H1 (cell line): ENCODE results near the gene UBE2J1. TPM values are rescaled to one million over a fixed set of nuclear protein-coding genes. Genes with fewer than 3 reads are reported as not detected.
A peak's percentile ranks its signal among the peaks of the same experiment; 100 is the strongest.

ENCODE experiments used
- CTCF ChIA-PET: fragments of 300-600 bp; sonication (Branson Sonifier 250); formaldehyde crosslinking; loops from one replicate; lab custom pipeline; 2021; ENCODE audit not compliant: partially characterized antibody; lab: Charles Lee
- POLR2A ChIA-PET: fragments of 300-600 bp; sonication (Branson Sonifier 250); formaldehyde crosslinking; loops from one replicate; lab custom pipeline; 2021; ENCODE audit warnings: inconsistent platforms; ENCODE audit not compliant: partially characterized antibody; lab: Charles Lee
- DNase-seq, 2 experiments: peaks; one replicate each; pipeline versions ENCODE4 v3.0.0 to v3.0.0-alpha.2; 2010 to 2022; ENCODE audit warnings: low spot score in 2 of 2, low read depth in 1 of 2, mixed read lengths in 1 of 2
- FAIRE-seq: peaks from 2 replicates; lab custom pipeline; 2011; peaks lifted over from hg19 to GRCh38; lab: Jason Lieb, UNC
- H2AFZ ChIP-seq: 2 replicates; pipeline ENCODE4 v1.8.1; 2012; ENCODE audit warnings: low read length, inconsistent platforms
- H2AK5ac ChIP-seq: 2 replicates; pipeline ENCODE4 v1.6.1; 2013; ENCODE audit warnings: low read depth, low read length
- H2BK120ac ChIP-seq: replicated peaks from 2 replicates; pipeline ENCODE3; 2013; ENCODE audit warnings: low read depth, low read length, inconsistent platforms
- H2BK12ac ChIP-seq: 2 replicates; pipeline ENCODE4 v1.6.1; 2013; ENCODE audit warnings: low read depth, low read length
- H2BK15ac ChIP-seq: 2 replicates; pipeline ENCODE4 v1.6.1; 2013; ENCODE audit warnings: low read length
- H2BK20ac ChIP-seq: 2 replicates; pipeline ENCODE4 v1.6.1; 2013; ENCODE audit warnings: low read length
- H2BK5ac ChIP-seq: 2 replicates; pipeline ENCODE4 v1.6.1; 2013; ENCODE audit warnings: low read depth, low read length
- H3K14ac ChIP-seq: 2 replicates; pipeline ENCODE4 v1.6.1; 2013; ENCODE audit warnings: inconsistent platforms; ENCODE audit not compliant: insufficient read length
- H3K18ac ChIP-seq: 2 replicates; pipeline ENCODE4 v1.6.1; 2013; ENCODE audit warnings: low read length; ENCODE audit errors: extremely low read depth
- H3K23ac ChIP-seq: 2 replicates; pipeline ENCODE4 v1.6.1; 2013; ENCODE audit warnings: inconsistent platforms; ENCODE audit not compliant: insufficient read length
- H3K23me2 ChIP-seq: 2 replicates; pipeline ENCODE4 v1.6.1; 2013; ENCODE audit warnings: low read depth, low read length
- H3K27ac ChIP-seq: 2 replicates; pipeline ENCODE4 v1.6.1; 2011; ENCODE audit warnings: low read depth, low read length, inconsistent platforms
- H3K27me3 ChIP-seq, 4 experiments: replicated peaks in 1 of 4; 1 replicate in 1 of 4; 2 replicates in 3 of 4; pipeline versions ENCODE4 v1.6.1 to v1.8.1; 2011 to 2013; ENCODE audit warnings: low read length in 3 of 4, mild to moderate bottlenecking in 3 of 4, inconsistent platforms in 2 of 4, mixed read lengths in 2 of 4, moderate library complexity in 1 of 4; ENCODE audit not compliant: control insufficient read depth in 3 of 4, insufficient read depth in 3 of 4; ENCODE audit errors: extremely low read depth in 1 of 4
- H3K36me3 ChIP-seq, 4 experiments: 2 replicates each; pipeline versions ENCODE4 v1.6.1 to v1.8.1; 2011 to 2013; ENCODE audit warnings: mild to moderate bottlenecking in 4 of 4, low read length in 3 of 4, moderate library complexity in 2 of 4, control low read depth in 1 of 4, inconsistent platforms in 1 of 4; ENCODE audit not compliant: insufficient read depth in 4 of 4, control insufficient read depth in 2 of 4
- H3K4ac ChIP-seq: replicated peaks from 2 replicates; pipeline ENCODE3; 2013; ENCODE audit warnings: low read length, low read depth, mixed read lengths, inconsistent platforms; ENCODE audit not compliant: insufficient read length
- H3K4me1 ChIP-seq, 4 experiments: replicated peaks in 1 of 4; 1 replicate in 1 of 4; 2 replicates in 3 of 4; pipeline versions ENCODE4 v1.6.1 to v1.8.1; 2011 to 2013; ENCODE audit warnings: low read length in 3 of 4, inconsistent platforms in 2 of 4, mixed read lengths in 1 of 4; ENCODE audit not compliant: insufficient read depth in 4 of 4, control insufficient read depth in 3 of 4
- H3K4me2 ChIP-seq, 2 experiments: 2 replicates each; pipeline versions ENCODE4 v1.6.1 to v1.8.1; 2011 to 2013; ENCODE audit warnings: low read depth in 2 of 2, low read length in 2 of 2, control low read depth in 1 of 2, inconsistent platforms in 1 of 2, mild to moderate bottlenecking in 1 of 2; ENCODE audit not compliant: insufficient read depth in 1 of 2
- H3K4me3 ChIP-seq, 4 experiments: fragments of 200-600, 300-600 bp in 1 of 4; sonication (generic), shearing (Covaris generic), sonication (Bioruptor Twin) in 1 of 4; 2 replicates each; pipeline versions ENCODE4 v1.5.1 to v1.8.1; 2011 to 2016; ENCODE audit warnings: low read length in 4 of 4, low read depth in 3 of 4, control low read depth in 2 of 4, inconsistent platforms in 2 of 4, mild to moderate bottlenecking in 2 of 4, mixed read lengths in 1 of 4, moderate library complexity in 1 of 4; ENCODE audit not compliant: insufficient read depth in 2 of 4; ENCODE audit errors: extremely low read depth in 1 of 4
- H3K56ac ChIP-seq: replicated peaks from 2 replicates; pipeline ENCODE3; 2013; ENCODE audit warnings: low read depth, mild to moderate bottlenecking, mixed read lengths, low read length, inconsistent platforms; ENCODE audit not compliant: insufficient read length
- H3K79me1 ChIP-seq: 2 replicates; pipeline ENCODE4 v1.6.1; 2013; ENCODE audit warnings: low read depth, low read length, control low read depth
- H3K79me2 ChIP-seq, 2 experiments: 2 replicates each; pipeline versions ENCODE4 v1.6.1 to v1.8.1; 2012 to 2013; ENCODE audit warnings: low read length in 2 of 2, mild to moderate bottlenecking in 2 of 2, inconsistent platforms in 1 of 2; ENCODE audit not compliant: insufficient read depth in 2 of 2, control insufficient read depth in 1 of 2
- H3K9ac ChIP-seq, 4 experiments: replicated peaks in 1 of 4; 1 replicate in 1 of 4; 2 replicates in 3 of 4; pipeline versions ENCODE4 v1.6.1 to v1.8.1; 2011 to 2013; ENCODE audit warnings: low read depth in 3 of 4, low read length in 3 of 4, control low read depth in 2 of 4, mild to moderate bottlenecking in 2 of 4, moderate library complexity in 2 of 4, inconsistent platforms in 1 of 4; ENCODE audit errors: extremely low read depth in 1 of 4
- H3K9me3 ChIP-seq, 2 experiments: 2 replicates each; pipeline versions ENCODE4 v1.6.1 to v1.8.1; 2012 to 2013; ENCODE audit warnings: mild to moderate bottlenecking in 2 of 2, moderate library complexity in 2 of 2, control low read depth in 1 of 2, inconsistent platforms in 1 of 2, low read depth in 1 of 2, low read length in 1 of 2, mixed read lengths in 1 of 2; ENCODE audit not compliant: insufficient read depth in 2 of 2
- H4K20me1 ChIP-seq, 2 experiments: replicated peaks in 1 of 2; 2 replicates each; pipeline versions ENCODE3 to v1.8.1; 2011 to 2013; ENCODE audit warnings: inconsistent platforms in 2 of 2, low read length in 2 of 2, mild to moderate bottlenecking in 1 of 2; ENCODE audit not compliant: insufficient read depth in 2 of 2, control insufficient read depth in 1 of 2
- H4K5ac ChIP-seq: 2 replicates; pipeline ENCODE4 v1.6.1; 2013; ENCODE audit warnings: low read length, low read depth, mixed read lengths, inconsistent platforms; ENCODE audit not compliant: insufficient read length
- H4K8ac ChIP-seq: 2 replicates; pipeline ENCODE4 v1.8.0; 2013; ENCODE audit warnings: mild to moderate bottlenecking, moderate library complexity, low read length, inconsistent platforms; ENCODE audit not compliant: insufficient read depth; ENCODE audit errors: extremely low read depth
- H4K91ac ChIP-seq: replicated peaks from 2 replicates; pipeline ENCODE3; 2013; ENCODE audit warnings: low read length, mixed read lengths, inconsistent platforms; ENCODE audit not compliant: insufficient read length
- KDM5A ChIP-seq: fragments of 200-600 bp; IDR thresholded peaks from 2 replicates; pipeline ENCODE4 v1.7.1; 2012; ENCODE audit warnings: mild to moderate bottlenecking, low read length, inconsistent platforms, mixed read lengths
- WGBS, 2 experiments: shearing (Covaris generic) in 1 of 2; methylation state at CpG; one replicate each; pipeline versions ENCODE4 v1.1.6 to v1.1.7; 2013 to 2015; ENCODE audit warnings: low lambda C conversion rate in 2 of 2, mixed read lengths in 2 of 2, inconsistent platforms in 1 of 2, low coverage in 1 of 2, missing lambda C conversion rate in 1 of 2; ENCODE audit not compliant: insufficient replicate concordance in 2 of 2, insufficient coverage in 1 of 2, insufficient read length in 1 of 2; ENCODE audit errors: extremely low coverage in 1 of 2, missing lambda C conversion rate in 1 of 2; 5-methylcytosine and 5-hydroxymethylcytosine counted together
- polyA plus RNA-seq, 7 experiments: library from polyadenylated mRNA; depleted of rRNA in 3 of 7; stranded (reverse) in 5 of 7; unstranded in 2 of 7; fragments of >200 nt in 5 of 7; fragments of 200-250 nt in 2 of 7; gene quantifications; 1 replicate in 5 of 7; 2 replicates in 1 of 7; 4 replicates in 1 of 7; pipeline versions ENCODE4 v1.2.1 to v1.2.3, GENCODE V29; 2011 to 2013; ENCODE audit warnings: missing spikeins in 2 of 7, mixed read lengths in 2 of 7
- total RNA-seq: library from RNA; stranded (reverse); fragmentation: NEBNext Ultra II Directional; extraction: Animal tissue kit (Norgen Biotek cat#: 25700); gene quantifications from 2 replicates; pipeline ENCODE4 v1.2.1, GENCODE V29; 2021
- TF ChIP-seq, protein P1 (sequence below): IDR thresholded peaks from 2 replicates; pipeline ENCODE4 v1.6.1; 2012; ENCODE audit warnings: inconsistent platforms

The UBE2J1 gene
- total and polyA plus RNA-seq, 2 of the 8 experiments (the other 6 are each of a cell fraction or from before 2014, with no cell fraction given): 8.5 to 15.2 TPM

DNA sequence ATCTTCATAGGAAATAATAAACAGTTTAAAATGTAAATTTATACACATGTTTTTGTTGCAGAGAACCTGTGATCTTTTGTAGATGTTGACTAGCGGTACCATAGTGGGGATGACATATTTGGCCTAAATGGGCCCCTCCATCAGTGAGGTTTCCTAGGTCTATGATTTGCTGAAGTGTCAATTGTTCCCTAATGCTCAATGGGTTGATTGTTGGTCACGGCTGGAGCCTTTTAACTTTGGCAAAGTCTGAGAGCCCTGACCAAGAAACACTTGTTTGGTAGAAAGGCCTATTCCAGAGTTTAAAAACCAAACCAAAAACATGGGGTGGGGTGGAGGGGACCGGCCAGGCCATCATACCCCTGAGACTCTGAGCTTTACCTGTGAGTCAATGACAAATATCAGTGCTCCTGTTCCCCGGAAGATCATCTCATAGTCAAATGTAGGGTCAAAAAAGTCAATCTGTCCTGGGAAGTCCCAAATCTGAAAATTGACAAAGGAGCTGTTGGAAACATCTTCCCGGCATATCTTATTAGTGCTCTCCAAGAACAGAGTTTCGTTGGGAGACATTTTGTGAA is 34.5 kb upstream of the UBE2J1 start:
- Histone ChIP-seq H3K9me3 (no peaks in the 10 kb centered on the region), H3K27ac (no peak overlapping the region), H3K23ac (no peak overlapping the region), H2AK5ac (no peak overlapping the region), H4K91ac (no peak overlapping the region), H3K36me3 (peaks cover 0 to 4% (median 0%) of the 10 kb centered on the region in 4 experiments; a peak in 1 of 8 replicates), H2BK20ac (no peak overlapping the region), H2BK5ac (no peak overlapping the region), H3K79me1 (no peaks in the 10 kb centered on the region), H3K4me1 (peaks cover 0 to 3% (median 1%) of the 10 kb centered on the region in 4 experiments; a peak in 1 of 7 replicates), H3K9ac (no peak overlapping the region), H3K56ac (no peak overlapping the region), H3K79me2 (no peaks in the 10 kb centered on the region), H4K20me1 (no peaks in the 10 kb centered on the region), H3K18ac (no peak overlapping the region), H3K14ac (no peak overlapping the region), H3K4ac (no peak overlapping the region), H2BK12ac (no peak overlapping the region), H2BK15ac (no peak overlapping the region), H2BK120ac (no peak overlapping the region), H3K23me2 (no peaks in the 10 kb centered on the region), H3K27me3 (no peaks in the 10 kb centered on the region), H3K4me2 (no peak overlapping the region), H2AFZ (no peak overlapping the region), H4K8ac (no peak overlapping the region), H4K5ac (no peak overlapping the region), H3K4me3 (no peak overlapping the region)
- CTCF ChIA-PET: interaction anchor here (0.8 to 3.4 kb wide), 4 partner anchors 11 to 110 kb away, joined by 3 to 11 read pairs (median 4); no protein-coding TSS in a partner anchor
- DNase-seq: peak in 1 of 2 experiments; percentile 17
- WGBS, 2 experiments: 95% methylated on average over 6 of the region's 6 CpGs; no CpG with 5 or more reads in 1 of the 2 experiments
- no peak for FAIRE-seq
- TF ChIP-seq, protein P1, sequence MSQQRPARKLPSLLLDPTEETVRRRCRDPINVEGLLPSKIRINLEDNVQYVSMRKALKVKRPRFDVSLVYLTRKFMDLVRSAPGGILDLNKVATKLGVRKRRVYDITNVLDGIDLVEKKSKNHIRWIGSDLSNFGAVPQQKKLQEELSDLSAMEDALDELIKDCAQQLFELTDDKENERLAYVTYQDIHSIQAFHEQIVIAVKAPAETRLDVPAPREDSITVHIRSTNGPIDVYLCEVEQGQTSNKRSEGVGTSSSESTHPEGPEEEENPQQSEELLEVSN: no peak
- no peak for TF ChIP-seq KDM5A
- POLR2A ChIA-PET: no interaction called here
